ENCODE measurements around the gene RASGRF1. TPM values are rescaled to one million over a fixed set of nuclear protein-coding genes. Genes with fewer than 3 reads are reported as not detected.

Gene RASGRF1
- total RNA-seq, 1 donor from 2014 or later, result 0.41 TPM

- no peaks in the 10 kb centered on the region for H3K9me3 Mint-ChIP-seq
- no peak for TF ChIP-seq CTCF (conservative IDR thresholded peaks at IDR 0.05)
- peaks cover 90% of the 10 kb centered on the region for H3K27me3 Mint-ChIP-seq
- H3K4me3 Mint-ChIP-seq, result peak overlapping the region; percentile 87
- peak; percentile 64 for DNase-seq (ENCODE audit: extremely low spot score, unreplicated experiment)
- no peaks in the 10 kb centered on the region for H3K36me3 Mint-ChIP-seq
- H3K27ac Mint-ChIP-seq, result no peak overlapping the region
- H3K4me1 Mint-ChIP-seq (ENCODE audit: unreplicated experiment), result no peaks in the 10 kb centered on the region
Observed at GRCh38 chr15:79089890-79090486, 592 bp downstream of the RASGRF1 start.

GRCh38 chr15:79089331-79089889, 1.2 kb downstream of the RASGRF1 start:
- H3K27me3 Mint-ChIP-seq, result peaks cover 90% of the 10 kb centered on the region
- H3K4me1 Mint-ChIP-seq (ENCODE audit: unreplicated experiment), result no peaks in the 10 kb centered on the region
- H3K4me3 Mint-ChIP-seq, result peak overlapping the region; percentile 87
- DNase-seq (ENCODE audit: extremely low spot score, unreplicated experiment), result peak; percentile 68
- no peaks in the 10 kb centered on the region for H3K9me3 Mint-ChIP-seq
- H3K27ac Mint-ChIP-seq, result no peak overlapping the region
- no peaks in the 10 kb centered on the region for H3K36me3 Mint-ChIP-seq
- no peak for TF ChIP-seq CTCF (conservative IDR thresholded peaks at IDR 0.05)

- H3K27ac Mint-ChIP-seq, result no peak overlapping the region
- no peaks in the 10 kb centered on the region for H3K9me3 Mint-ChIP-seq
- H3K4me3 Mint-ChIP-seq, result no peak overlapping the region
- peaks cover 91% of the 10 kb centered on the region for H3K27me3 Mint-ChIP-seq
- no peaks in the 10 kb centered on the region for H3K36me3 Mint-ChIP-seq
- no peaks in the 10 kb centered on the region for H3K4me1 Mint-ChIP-seq (ENCODE audit: unreplicated experiment)
- no peak for DNase-seq (ENCODE audit: extremely low spot score, unreplicated experiment)
- TF ChIP-seq CTCF (conservative IDR thresholded peaks at IDR 0.05), result no peak
Observed at GRCh38 chr15:79088426-79089205, 2.0 kb downstream of the RASGRF1 start.

GRCh38 chr15:79086814-79087213, 3.8 kb downstream of the RASGRF1 start:
- Mint-ChIP-seq H3K36me3 (no peaks in the 10 kb centered on the region), H3K27me3 (peaks cover 92% of the 10 kb centered on the region), H3K27ac (no peak overlapping the region), H3K4me3 (no peak overlapping the region), H3K9me3 (no peaks in the 10 kb centered on the region), H3K4me1 (ENCODE audit: unreplicated experiment) (no peaks in the 10 kb centered on the region)
- TF ChIP-seq CTCF (conservative IDR thresholded peaks at IDR 0.05), result no peak
- no peak for DNase-seq (ENCODE audit: extremely low spot score, unreplicated experiment)

- no peak for TF ChIP-seq CTCF (conservative IDR thresholded peaks at IDR 0.05)
- Mint-ChIP-seq H3K4me1 (ENCODE audit: unreplicated experiment) (no peaks in the 10 kb centered on the region), H3K4me3 (no peak overlapping the region), H3K27me3 (peaks cover 86% of the 10 kb centered on the region), H3K36me3 (no peaks in the 10 kb centered on the region), H3K27ac (no peak overlapping the region), H3K9me3 (no peaks in the 10 kb centered on the region)
- no peak for DNase-seq (ENCODE audit: extremely low spot score, unreplicated experiment)
Observed at GRCh38 chr15:79084308-79084968, 6.1 kb downstream of the RASGRF1 start.
